ENCODE results near the gene DESI2.

DESI2 gene

GRCh38 chr1:244626709-244627108, 26.2 kb upstream of the DESI2 start:
- no peak overlapping the region for H3K4me3 ChIP-seq (ENCODE audit: low read depth, low read length)
- no peak for TF ChIP-seq CTCF (IDR thresholded peaks at IDR 0.05; ENCODE audit: insufficient read depth, low read depth, low read length, missing control alignments)
- no peak for DNase-seq (ENCODE audit: low read depth)

GRCh38 chr1:244628789-244629188, 24.1 kb upstream of the DESI2 start:
- no peak overlapping the region for H3K4me3 ChIP-seq (ENCODE audit: low read depth, low read length)
- TF ChIP-seq CTCF (IDR thresholded peaks at IDR 0.05; ENCODE audit: insufficient read depth, low read depth, low read length, missing control alignments) = no peak
- DNase-seq (ENCODE audit: low read depth) = no peak

- DNase-seq (ENCODE audit: low read depth) = no peak
- no peak for TF ChIP-seq CTCF (IDR thresholded peaks at IDR 0.05; ENCODE audit: insufficient read depth, low read depth, low read length, missing control alignments)
- no peak overlapping the region for H3K4me3 ChIP-seq (ENCODE audit: low read depth, low read length)
These were observed 19.8 kb upstream of the DESI2 start for GRCh38 chr1:244633140-244633539.

- TF ChIP-seq CTCF (IDR thresholded peaks at IDR 0.05; ENCODE audit: insufficient read depth, low read depth, low read length, missing control alignments) = no peak
- DNase-seq (ENCODE audit: low read depth) = no peak
- H3K4me3 ChIP-seq (ENCODE audit: low read depth, low read length) = no peak overlapping the region
These were observed 18.4 kb upstream of the DESI2 start for GRCh38 chr1:244634546-244634945.

- TF ChIP-seq CTCF (IDR thresholded peaks at IDR 0.05; ENCODE audit: insufficient read depth, low read depth, low read length, missing control alignments) = no peak
- no peak for DNase-seq (ENCODE audit: low read depth)
- H3K4me3 ChIP-seq (ENCODE audit: low read depth, low read length) = no peak overlapping the region
These were observed 16.3 kb upstream of the DESI2 start for GRCh38 chr1:244636488-244637259.

GRCh38 chr1:244639561-244639960, 13.4 kb upstream of the DESI2 start:
- no peak overlapping the region for H3K4me3 ChIP-seq (ENCODE audit: low read depth, low read length)
- no peak for TF ChIP-seq CTCF (IDR thresholded peaks at IDR 0.05; ENCODE audit: insufficient read depth, low read depth, low read length, missing control alignments)
- DNase-seq (ENCODE audit: low read depth) = no peak

GRCh38 chr1:244640917-244641316, 12.0 kb upstream of the DESI2 start:
- H3K4me3 ChIP-seq (ENCODE audit: low read depth, low read length) = no peak overlapping the region
- TF ChIP-seq CTCF (IDR thresholded peaks at IDR 0.05; ENCODE audit: insufficient read depth, low read depth, low read length, missing control alignments) = no peak
- DNase-seq (ENCODE audit: low read depth) = no peak

Data from GM12865 (cell line).